Nephron progenitor cell (in vitro differentiated cells): Measurements from ENCODE around the gene ARPIN.
"Not testable (repeated sequence)": the region's sequence is repeated elsewhere in the genome, so short reads cannot be mapped to it uniquely, and the experiment has no call there.

Experiments used
- DNase-seq: peaks from one replicate; pipeline ENCODE4 v3.0.0; 2021
- H3K27ac Mint-ChIP-seq: 2 replicates; pipeline ENCODE4 v1.8.0; 2021; ENCODE audit warnings: mild to moderate bottlenecking, moderate library complexity, mixed read lengths
- H3K27me3 Mint-ChIP-seq: 2 replicates; pipeline ENCODE4 v1.8.0; 2021; ENCODE audit warnings: mild to moderate bottlenecking, low read depth, mixed read lengths; ENCODE audit not compliant: poor library complexity
- H3K36me3 Mint-ChIP-seq: 2 replicates; pipeline ENCODE4 v1.8.0; 2021; ENCODE audit warnings: low read depth, mixed read lengths
- H3K4me1 Mint-ChIP-seq: 2 replicates; pipeline ENCODE4 v1.8.0; 2021; ENCODE audit warnings: mixed read lengths
- H3K4me3 Mint-ChIP-seq: 2 replicates; pipeline ENCODE4 v1.8.0; 2021; ENCODE audit warnings: mild to moderate bottlenecking, moderate library complexity, mixed read lengths
- H3K9me3 Mint-ChIP-seq: 2 replicates; pipeline ENCODE4 v1.8.0; 2021; ENCODE audit warnings: mild to moderate bottlenecking, moderate library complexity, mixed read lengths
- TF ChIP-seq, protein P1 (sequence below): fragments of 200-600 bp; sonication (generic); IDR thresholded peaks from 2 replicates; pipeline ENCODE4 v1.5.0; 2021; ENCODE audit warnings: antibody characterized with exemption

ARPIN gene

DNA sequence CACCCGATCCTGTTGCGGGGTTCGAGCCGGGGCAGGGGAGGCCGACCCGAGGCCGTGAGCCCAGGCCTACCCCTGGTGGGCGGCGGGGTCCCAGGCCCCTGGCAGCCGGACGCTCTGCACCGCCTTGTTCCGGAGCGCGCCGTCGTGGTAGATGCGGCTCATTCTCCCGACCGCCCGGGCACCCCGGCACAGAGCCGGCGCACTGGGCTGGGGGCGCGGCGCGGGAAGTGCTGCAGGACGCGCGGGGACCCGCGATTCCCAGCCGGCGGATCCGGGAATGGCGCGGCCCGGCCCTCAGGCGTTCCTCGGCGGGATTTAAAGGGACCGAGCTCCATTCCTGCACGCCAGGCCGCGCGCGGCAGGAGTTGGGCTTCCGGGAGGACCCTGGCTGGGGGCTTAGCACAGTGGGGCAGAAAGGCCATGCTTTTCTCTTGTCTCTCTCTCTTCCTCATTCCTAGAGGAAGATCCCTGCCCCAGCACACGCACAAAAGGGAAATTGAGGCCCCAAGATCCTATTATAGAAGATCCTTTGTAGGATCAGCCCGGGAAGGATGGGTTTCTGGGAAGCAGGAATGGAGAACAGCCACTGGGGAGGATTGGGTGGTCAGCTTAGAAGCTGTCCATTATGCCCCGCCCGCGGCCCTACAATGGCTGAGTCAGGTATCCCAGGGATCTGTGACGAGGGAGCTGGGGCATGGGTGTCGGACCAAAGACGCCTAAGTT is at the start of gene ARPIN:
Gene ARPIN (minus strand): TSS at position 279 of the 723 bp plus-strand sequence. CDS start 117 bp downstream, at position 162.
- Mint-ChIP-seq H3K27ac (peak within 1 kb of the TSS; percentile 51), H3K9me3 (no peaks in the 10 kb centered on the region), H3K36me3 (no peaks in the 10 kb centered on the region), H3K4me3 (peak within 1 kb of the TSS; percentile 81), H3K27me3 (peaks cover 2% of the 10 kb centered on the region), H3K4me1 (peaks cover 45% of the 10 kb centered on the region)
- TF ChIP-seq, protein P1, sequence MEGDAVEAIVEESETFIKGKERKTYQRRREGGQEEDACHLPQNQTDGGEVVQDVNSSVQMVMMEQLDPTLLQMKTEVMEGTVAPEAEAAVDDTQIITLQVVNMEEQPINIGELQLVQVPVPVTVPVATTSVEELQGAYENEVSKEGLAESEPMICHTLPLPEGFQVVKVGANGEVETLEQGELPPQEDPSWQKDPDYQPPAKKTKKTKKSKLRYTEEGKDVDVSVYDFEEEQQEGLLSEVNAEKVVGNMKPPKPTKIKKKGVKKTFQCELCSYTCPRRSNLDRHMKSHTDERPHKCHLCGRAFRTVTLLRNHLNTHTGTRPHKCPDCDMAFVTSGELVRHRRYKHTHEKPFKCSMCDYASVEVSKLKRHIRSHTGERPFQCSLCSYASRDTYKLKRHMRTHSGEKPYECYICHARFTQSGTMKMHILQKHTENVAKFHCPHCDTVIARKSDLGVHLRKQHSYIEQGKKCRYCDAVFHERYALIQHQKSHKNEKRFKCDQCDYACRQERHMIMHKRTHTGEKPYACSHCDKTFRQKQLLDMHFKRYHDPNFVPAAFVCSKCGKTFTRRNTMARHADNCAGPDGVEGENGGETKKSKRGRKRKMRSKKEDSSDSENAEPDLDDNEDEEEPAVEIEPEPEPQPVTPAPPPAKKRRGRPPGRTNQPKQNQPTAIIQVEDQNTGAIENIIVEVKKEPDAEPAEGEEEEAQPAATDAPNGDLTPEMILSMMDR = no peak
- DNase-seq = peak; percentile 74

DNA sequence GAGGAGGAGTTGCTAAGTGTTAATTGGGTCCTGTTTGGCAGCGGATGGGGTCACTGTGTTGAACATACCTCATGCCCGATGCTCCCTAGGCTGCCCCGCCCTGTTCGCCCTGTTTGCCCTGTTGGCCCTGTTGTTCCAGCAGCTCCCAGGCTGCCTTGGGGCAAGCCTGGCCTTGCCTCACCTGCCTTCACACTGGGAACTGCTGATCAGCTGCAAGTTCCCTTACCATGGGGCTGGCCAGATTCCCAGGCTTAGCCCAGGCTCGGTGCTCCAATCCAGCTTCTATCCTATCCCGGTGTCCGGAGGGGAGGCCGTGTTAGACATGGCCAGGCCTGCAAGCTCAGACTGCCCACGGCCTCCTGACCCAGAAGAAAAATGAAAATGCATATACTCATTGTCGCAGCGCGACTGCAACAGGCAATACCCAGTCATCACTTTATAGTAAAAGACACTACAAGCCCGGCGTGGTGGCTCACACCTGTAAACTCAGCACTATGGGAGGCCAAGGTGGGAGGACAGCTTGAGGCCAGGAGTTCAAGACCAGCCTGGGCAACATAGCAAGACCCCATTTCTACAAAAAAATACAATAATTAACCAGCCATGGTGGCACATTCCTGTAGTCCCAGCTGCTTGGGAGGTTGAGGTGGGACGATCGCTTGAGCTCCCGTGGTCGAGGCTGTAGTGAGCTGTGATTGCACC is 45.5 kb upstream of the ARPIN start:
- no peak for DNase-seq
- peaks cover 12% of the 10 kb centered on the region for H3K27me3 Mint-ChIP-seq
- TF ChIP-seq, protein P1 = no peak
- no peak overlapping the region for H3K4me3 Mint-ChIP-seq
- peaks cover 14% of the 10 kb centered on the region for H3K9me3 Mint-ChIP-seq
- H3K36me3 Mint-ChIP-seq = no peaks in the 10 kb centered on the region
- H3K27ac Mint-ChIP-seq = no peak overlapping the region
- H3K4me1 Mint-ChIP-seq = no peaks in the 10 kb centered on the region

DNA sequence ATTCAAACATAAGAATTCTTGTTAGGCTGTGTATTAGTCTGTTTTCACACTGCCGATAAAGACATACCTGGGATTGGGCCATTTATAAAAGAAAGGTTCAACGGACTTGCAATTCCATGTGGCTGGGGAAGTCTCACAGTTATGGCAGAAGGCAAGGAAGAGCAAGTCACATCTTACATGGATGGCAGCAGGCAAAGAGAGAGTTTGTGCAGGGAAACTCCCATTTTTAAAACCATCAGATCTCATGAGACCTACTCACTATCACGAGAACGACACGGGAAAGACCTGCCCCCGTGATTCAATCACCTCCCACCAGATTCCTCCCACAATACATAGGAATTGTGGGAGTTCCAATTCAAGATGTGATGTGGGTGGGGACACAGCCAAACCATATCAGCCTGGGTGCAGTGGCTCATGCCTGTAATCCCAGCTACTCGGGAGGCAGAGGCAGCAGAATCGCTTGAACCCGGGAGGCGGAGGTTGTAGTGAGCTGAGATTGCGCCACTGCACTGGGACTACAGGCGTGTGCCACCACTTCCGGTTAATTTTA is 42.8 kb upstream of the ARPIN start:
- H3K36me3 Mint-ChIP-seq, H3K27ac Mint-ChIP-seq, H3K4me3 Mint-ChIP-seq, H3K4me1 Mint-ChIP-seq, DNase-seq: not testable (repeated sequence)
- Mint-ChIP-seq H3K9me3 (peaks cover 14% of the 10 kb centered on the region), H3K27me3 (peaks cover 12% of the 10 kb centered on the region)

DNA sequence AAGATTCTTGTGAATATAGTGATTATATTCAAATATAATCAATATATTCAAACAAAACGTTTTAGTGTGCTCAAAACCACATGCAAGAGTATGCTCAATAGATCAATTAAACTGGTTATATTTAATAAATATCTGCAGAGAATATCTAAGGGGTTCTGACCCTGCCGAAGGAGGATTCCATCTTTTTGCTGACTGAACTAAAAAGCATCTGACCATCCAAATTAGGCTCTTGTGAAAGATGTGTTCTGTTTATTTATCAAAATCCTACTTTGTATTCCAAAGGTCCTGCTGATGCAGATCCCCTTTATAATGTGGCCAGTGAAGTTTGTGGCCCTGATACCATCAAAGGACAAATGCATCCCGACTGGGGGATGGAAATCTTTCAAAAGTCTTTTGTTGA is 41.8 kb upstream of the ARPIN start:
- Mint-ChIP-seq H3K9me3 (peaks cover 14% of the 10 kb centered on the region), H3K4me1 (no peaks in the 10 kb centered on the region), H3K27ac (no peak overlapping the region), H3K36me3 (no peaks in the 10 kb centered on the region), H3K27me3 (peaks cover 11% of the 10 kb centered on the region), H3K4me3 (no peak overlapping the region)
- TF ChIP-seq, protein P1 = no peak
- DNase-seq = no peak

DNA sequence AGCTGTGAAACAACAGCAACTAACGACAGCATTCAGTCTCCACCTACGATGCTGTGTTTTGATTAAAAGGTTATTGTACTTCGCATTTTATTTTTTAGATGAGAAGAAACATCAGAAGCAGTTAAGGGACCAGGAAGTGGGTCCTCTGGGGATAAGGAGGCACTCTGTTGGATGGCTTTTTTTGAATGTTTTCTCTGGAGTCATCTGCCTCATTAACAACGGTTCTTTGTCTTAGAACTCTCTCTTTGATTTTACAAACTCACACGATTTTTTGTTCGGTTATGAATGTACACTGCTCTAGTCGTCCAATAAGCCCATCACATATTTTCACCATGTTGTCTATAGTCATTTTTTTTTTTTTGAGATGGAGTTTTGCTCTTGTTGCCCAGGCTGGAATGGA is 36.0 kb upstream of the ARPIN start:
- Mint-ChIP-seq H3K36me3 (no peaks in the 10 kb centered on the region), H3K27me3 (peaks cover 4% of the 10 kb centered on the region), H3K4me3 (no peak overlapping the region), H3K4me1 (no peaks in the 10 kb centered on the region), H3K9me3 (peaks cover 23% of the 10 kb centered on the region), H3K27ac (no peak overlapping the region)
- no peak for DNase-seq
- TF ChIP-seq, protein P1 = no peak

DNA sequence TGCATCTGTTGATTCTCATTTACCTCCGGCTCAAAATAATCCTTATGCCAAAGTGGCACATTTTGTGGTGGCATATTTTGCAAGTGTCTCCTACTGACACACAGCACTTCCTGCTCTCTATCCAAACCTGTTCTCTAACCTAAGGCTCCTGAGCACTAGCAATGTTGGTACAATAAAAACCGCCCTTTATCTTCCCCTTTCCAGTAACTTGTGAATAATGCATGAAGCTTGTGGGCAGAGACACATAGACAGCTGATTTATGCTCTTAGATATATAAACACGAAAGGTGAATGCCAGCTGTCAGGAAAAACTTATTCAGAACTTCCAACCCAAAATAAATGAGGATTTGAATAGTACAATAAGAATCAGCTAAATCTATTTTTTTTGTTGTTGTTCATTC is 34.6 kb upstream of the ARPIN start:
- no peak overlapping the region for H3K27ac Mint-ChIP-seq
- no peak for DNase-seq
- H3K36me3 Mint-ChIP-seq = no peaks in the 10 kb centered on the region
- no peak overlapping the region for H3K4me3 Mint-ChIP-seq
- TF ChIP-seq, protein P1 = no peak
- H3K9me3 Mint-ChIP-seq = peaks cover 23% of the 10 kb centered on the region
- peaks cover 7% of the 10 kb centered on the region for H3K27me3 Mint-ChIP-seq
- H3K4me1 Mint-ChIP-seq = no peaks in the 10 kb centered on the region
